DOHH2 (cell line): Measurements from ENCODE around the gene PGS1.

ENCODE experiments used
- H3F3A ChIP-seq: fragments of 200-600 bp; sonication (generic), shearing (Covaris generic); 2 replicates; pipeline ENCODE4 v1.6.0; 2016; ENCODE audit warnings: antibody characterized with exemption, mild to moderate bottlenecking; ENCODE audit not compliant: control insufficient read depth, insufficient read depth
- H3K27ac ChIP-seq: fragments of 200-600 bp; sonication (generic); 2 replicates; pipeline ENCODE4 v1.5.1; 2014; ENCODE audit warnings: low read depth, mild to moderate bottlenecking, low read length, moderate library complexity
- H3K27me3 ChIP-seq: fragments of 200-600 bp; sonication (generic); 2 replicates; pipeline ENCODE4 v1.6.1; 2014; ENCODE audit warnings: mild to moderate bottlenecking, low read length, mixed read lengths; ENCODE audit not compliant: control insufficient read depth
- H3K36me3 ChIP-seq: fragments of 200-600 bp; sonication (generic); 2 replicates; pipeline ENCODE4 v1.6.1; 2014; ENCODE audit warnings: mild to moderate bottlenecking, low read length, moderate library complexity, mixed read lengths; ENCODE audit not compliant: control insufficient read depth
- H3K4me1 ChIP-seq: fragments of 200-600 bp; sonication (generic); 2 replicates; pipeline ENCODE4 v1.6.1; 2014; ENCODE audit warnings: mild to moderate bottlenecking, low read length, mixed read lengths; ENCODE audit not compliant: control insufficient read depth
- H3K4me2 ChIP-seq: fragments of 200-600 bp; sonication (generic); 2 replicates; pipeline ENCODE4 v1.6.0; 2014; ENCODE audit warnings: mild to moderate bottlenecking, low read length, moderate library complexity
- H3K4me3 ChIP-seq: fragments of 200-600 bp; sonication (generic); 2 replicates; pipeline ENCODE4 v1.5.1; 2014; ENCODE audit warnings: mild to moderate bottlenecking, low read length, mixed read lengths
- H3K79me2 ChIP-seq: fragments of 200-600 bp; sonication (generic); 2 replicates; pipeline ENCODE4 v1.6.1; 2014; ENCODE audit warnings: mild to moderate bottlenecking, low read length, mixed read lengths; ENCODE audit not compliant: control insufficient read depth
- H3K9me2 ChIP-seq: fragments of 200-600 bp; sonication (generic); replicated peaks from 2 replicates; pipeline ENCODE4 v1.6.1; 2014; ENCODE audit warnings: mild to moderate bottlenecking, low read length, mixed read lengths; ENCODE audit not compliant: control insufficient read depth
- H3K9me3 ChIP-seq: fragments of 200-600 bp; sonication (generic); 2 replicates; pipeline ENCODE4 v1.6.1; 2014; ENCODE audit warnings: antibody characterized with exemption, low read length, mixed read lengths; ENCODE audit not compliant: control insufficient read depth, insufficient read depth
- H4K20me1 ChIP-seq: fragments of 200-600 bp; sonication (generic); 2 replicates; pipeline ENCODE4 v1.6.0; 2014; ENCODE audit warnings: low read depth, mild to moderate bottlenecking, antibody characterized with exemption, low read length, moderate library complexity; ENCODE audit not compliant: control insufficient read depth, insufficient read depth
- EZH2phosphoT487 ChIP-seq: fragments of 200-600 bp; sonication (generic); IDR thresholded peaks from 2 replicates; pipeline ENCODE4 v1.6.1; 2017; ENCODE audit warnings: borderline replicate concordance, mild to moderate bottlenecking, antibody characterized with exemption, low read length, moderate library complexity, mixed read lengths
- TF ChIP-seq, protein P1 (sequence below): fragments of 200-600 bp; sonication (generic); IDR thresholded peaks from one replicate; pipeline ENCODE4 v1.5.1; 2014; ENCODE audit warnings: antibody characterized with exemption, mild to moderate bottlenecking, low read depth, low read length; ENCODE audit not compliant: poor library complexity, severe bottlenecking

PGS1 gene

DNA sequence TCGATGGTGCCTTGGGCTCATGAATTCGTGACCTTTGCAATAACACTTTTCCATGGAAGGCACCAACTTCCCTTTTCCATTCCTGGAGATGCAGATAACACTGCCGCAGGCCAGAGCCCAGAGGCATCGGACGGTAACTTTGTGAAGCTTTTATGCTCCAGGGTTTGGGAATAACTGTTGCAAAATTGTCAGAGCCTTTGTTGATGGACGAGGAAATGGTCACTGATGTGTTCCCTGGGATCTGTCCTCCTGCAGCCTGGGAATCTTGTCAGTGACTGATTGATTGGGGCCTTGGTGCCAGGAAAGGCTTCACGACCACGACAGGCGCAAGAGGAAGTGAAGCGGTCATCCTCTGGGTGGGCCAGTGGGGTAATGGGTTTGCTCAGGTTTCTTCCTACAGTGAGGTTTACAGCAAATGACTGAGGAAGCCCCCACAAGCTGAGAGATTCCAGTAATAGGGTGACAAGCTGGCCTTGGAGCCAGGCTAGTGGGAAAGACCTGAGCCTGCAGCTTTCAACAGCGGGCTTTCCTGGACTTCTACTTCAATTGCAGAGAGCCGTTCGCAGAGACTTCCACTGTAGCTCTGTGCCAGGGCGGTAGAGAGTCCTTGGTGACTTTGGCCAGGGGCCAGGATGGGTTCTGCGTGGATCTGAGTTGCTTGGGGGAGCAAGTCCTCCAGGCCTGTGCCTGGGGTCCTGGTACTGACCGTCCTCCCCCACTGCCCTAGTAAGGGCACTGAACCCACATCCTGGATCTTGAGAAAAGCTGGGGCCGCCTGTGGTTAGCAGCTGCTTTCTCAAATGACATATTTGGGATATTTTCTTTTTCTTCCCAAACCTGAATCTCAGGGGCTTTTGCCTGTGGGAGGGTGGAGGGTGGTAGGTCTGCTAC is 37.6 kb downstream of the PGS1 start:
- H3K4me1 ChIP-seq = peaks cover 5% of the 10 kb centered on the region; the same call in 1 of the 2 replicates
- no peaks in the 10 kb centered on the region for H3F3A ChIP-seq
- H3K4me3 ChIP-seq = no peak overlapping the region
- no peaks in the 10 kb centered on the region for H3K9me3 ChIP-seq
- H4K20me1 ChIP-seq = peaks cover 7% of the 10 kb centered on the region
- H3K9me2 ChIP-seq = no peaks in the 10 kb centered on the region
- no peak overlapping the region for H3K27ac ChIP-seq
- H3K4me2 ChIP-seq = no peak overlapping the region
- peaks cover 6% of the 10 kb centered on the region; the same call in 1 of the 2 replicates for H3K79me2 ChIP-seq
- no peaks in the 10 kb centered on the region for H3K27me3 ChIP-seq
- H3K36me3 ChIP-seq = peaks cover 17% of the 10 kb centered on the region; the same call in 1 of the 2 replicates
- TF ChIP-seq EZH2phosphoT487 = no peak

DNA sequence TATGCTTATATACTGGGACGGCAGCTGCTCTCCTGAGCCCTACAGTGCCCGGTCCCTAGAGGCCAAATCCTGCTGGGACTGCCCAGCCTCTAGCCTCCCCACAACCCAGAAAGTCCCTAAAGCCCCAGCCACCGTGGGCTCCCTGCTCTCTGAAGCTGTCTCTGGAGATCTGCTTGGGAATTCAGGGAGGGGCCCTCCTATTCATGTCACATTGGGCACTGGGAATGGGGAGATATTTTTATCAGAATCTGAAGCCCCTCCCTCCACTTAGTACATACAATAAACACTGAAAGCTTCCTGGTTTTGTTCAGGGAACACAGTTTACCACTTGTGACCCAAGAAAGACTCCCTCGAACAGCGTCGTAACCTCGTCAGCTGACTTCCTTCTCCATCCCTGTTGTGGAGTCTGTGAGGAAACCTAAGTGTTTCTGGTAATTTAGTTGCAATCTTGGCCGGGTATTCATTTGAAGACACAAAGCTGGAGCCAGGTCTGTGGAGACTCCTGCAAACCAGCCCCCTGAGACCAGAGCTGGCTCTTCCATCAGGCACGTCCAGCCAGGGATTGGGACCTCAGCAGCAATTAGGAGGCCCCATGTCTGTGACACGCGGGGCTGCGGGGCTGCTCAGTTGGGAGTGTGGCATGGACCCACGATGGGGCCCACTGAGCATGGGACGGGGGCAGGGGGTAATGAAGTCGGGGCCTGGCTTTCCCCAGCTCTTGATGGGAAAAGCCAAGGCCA is 38.5 kb downstream of the PGS1 start:
- H3K36me3 ChIP-seq = peaks cover 23% of the 10 kb centered on the region
- no peak overlapping the region for H3K4me2 ChIP-seq
- H3K27ac ChIP-seq = no peak overlapping the region
- peaks cover 5% of the 10 kb centered on the region; the same call in 1 of the 2 replicates for H3K4me1 ChIP-seq
- no peaks in the 10 kb centered on the region for H3K9me2 ChIP-seq
- H4K20me1 ChIP-seq = peaks cover 7% of the 10 kb centered on the region
- no peaks in the 10 kb centered on the region for H3K9me3 ChIP-seq
- H3K27me3 ChIP-seq = no peaks in the 10 kb centered on the region
- peaks cover 6% of the 10 kb centered on the region; the same call in 1 of the 2 replicates for H3K79me2 ChIP-seq
- no peaks in the 10 kb centered on the region for H3F3A ChIP-seq
- TF ChIP-seq EZH2phosphoT487 = no peak
- TF ChIP-seq, protein P1, sequence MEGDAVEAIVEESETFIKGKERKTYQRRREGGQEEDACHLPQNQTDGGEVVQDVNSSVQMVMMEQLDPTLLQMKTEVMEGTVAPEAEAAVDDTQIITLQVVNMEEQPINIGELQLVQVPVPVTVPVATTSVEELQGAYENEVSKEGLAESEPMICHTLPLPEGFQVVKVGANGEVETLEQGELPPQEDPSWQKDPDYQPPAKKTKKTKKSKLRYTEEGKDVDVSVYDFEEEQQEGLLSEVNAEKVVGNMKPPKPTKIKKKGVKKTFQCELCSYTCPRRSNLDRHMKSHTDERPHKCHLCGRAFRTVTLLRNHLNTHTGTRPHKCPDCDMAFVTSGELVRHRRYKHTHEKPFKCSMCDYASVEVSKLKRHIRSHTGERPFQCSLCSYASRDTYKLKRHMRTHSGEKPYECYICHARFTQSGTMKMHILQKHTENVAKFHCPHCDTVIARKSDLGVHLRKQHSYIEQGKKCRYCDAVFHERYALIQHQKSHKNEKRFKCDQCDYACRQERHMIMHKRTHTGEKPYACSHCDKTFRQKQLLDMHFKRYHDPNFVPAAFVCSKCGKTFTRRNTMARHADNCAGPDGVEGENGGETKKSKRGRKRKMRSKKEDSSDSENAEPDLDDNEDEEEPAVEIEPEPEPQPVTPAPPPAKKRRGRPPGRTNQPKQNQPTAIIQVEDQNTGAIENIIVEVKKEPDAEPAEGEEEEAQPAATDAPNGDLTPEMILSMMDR = no peak
- H3K4me3 ChIP-seq = no peak overlapping the region

DNA sequence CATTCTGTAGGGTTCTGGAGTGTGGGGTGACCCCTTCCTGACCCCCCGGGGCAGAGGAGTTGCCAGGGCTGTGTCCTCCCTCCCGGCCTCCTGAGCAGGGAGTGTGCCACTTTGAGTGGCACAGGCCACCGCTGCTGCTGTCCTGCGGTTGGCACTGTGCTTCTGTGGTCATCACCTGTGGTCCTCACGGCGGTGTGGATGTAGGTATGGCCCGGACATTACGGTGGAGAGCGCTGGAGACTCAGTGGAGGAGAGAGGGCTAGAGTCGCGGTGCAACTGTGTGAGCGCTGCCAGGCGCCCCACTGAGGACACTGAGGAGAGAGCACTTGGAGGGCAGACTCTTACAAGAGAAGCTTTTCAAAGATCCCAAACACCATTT is 39.1 kb downstream of the PGS1 start:
- TF ChIP-seq, protein P1 = no peak
- no peak for TF ChIP-seq EZH2phosphoT487
- Histone ChIP-seq H3K27me3 (no peaks in the 10 kb centered on the region), H3K27ac (no peak overlapping the region), H3K36me3 (peaks cover 27% of the 10 kb centered on the region), H3K4me2 (no peak overlapping the region), H3F3A (no peaks in the 10 kb centered on the region), H3K4me1 (peaks cover 5% of the 10 kb centered on the region; the same call in 1 of the 2 replicates), H3K79me2 (peaks cover 2% of the 10 kb centered on the region; the same call in 1 of the 2 replicates), H3K9me3 (no peaks in the 10 kb centered on the region), H3K9me2 (no peaks in the 10 kb centered on the region), H4K20me1 (peaks cover 5% of the 10 kb centered on the region), H3K4me3 (no peak overlapping the region)
